Neural progenitor cell (in vitro differentiated cells): ENCODE data around the gene HDAC5.

ENCODE experiments used
- CTCF ChIP-seq: fragments of 200-600 bp; sonication (generic); IDR thresholded peaks from 2 replicates; pipeline ENCODE4 v1.5.1; 2017; ENCODE audit warnings: antibody characterized with exemption, mild to moderate bottlenecking
- EZH2 ChIP-seq: fragments of 200-600 bp; sonication (generic); IDR thresholded peaks from 2 replicates; pipeline ENCODE4 v1.6.1; 2017; ENCODE audit warnings: antibody characterized with exemption, mild to moderate bottlenecking, moderate library complexity

DNA sequence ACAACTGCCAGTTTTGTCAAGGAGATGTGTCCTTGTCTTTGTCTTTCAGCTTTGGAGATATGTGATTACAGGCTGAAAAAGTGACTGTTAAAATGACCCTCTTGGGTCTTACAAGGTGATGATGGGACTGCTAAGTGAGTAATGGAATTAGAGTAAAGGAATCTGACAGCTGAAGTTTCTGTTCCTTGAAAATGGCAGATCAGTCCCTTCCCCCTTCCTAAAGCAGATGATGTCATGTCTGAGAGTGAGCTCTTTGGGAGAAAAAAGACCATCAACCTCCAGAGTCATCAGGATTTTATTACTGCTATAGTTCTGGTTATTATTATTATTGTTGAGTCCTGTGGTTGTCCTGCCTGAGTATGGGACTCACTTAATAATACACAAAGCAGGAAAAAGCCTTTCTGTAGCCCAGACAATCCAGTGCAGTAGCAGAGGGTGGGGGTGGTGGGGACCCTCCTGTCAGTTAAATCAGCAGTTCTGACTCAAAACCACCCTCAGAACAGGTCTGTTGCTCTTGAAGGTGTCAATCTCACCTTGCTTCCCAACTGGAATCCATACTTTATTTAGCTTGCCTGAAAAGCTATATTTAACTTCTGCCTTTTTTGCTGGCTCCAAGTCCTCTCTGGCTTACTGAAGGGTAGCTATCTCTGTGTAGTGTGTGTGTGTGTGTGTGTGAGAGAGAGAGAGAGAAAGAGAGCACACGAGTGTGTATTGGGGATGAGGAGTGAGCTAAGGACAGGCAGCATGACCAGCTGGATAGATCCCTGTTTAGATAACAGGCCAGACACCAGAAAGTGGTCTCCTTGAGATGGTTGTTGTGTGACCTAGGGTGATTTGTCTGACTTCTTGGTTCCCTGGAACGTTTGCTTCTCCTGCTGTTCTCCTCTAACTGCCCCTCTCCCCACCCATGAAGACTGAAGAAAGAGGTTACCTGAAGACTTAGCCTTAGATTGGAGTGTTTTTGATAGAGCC, 23.2 kb upstream of the HDAC5 start:
- TF ChIP-seq CTCF (no peak), EZH2 (no peak)
